ENCODE results near the gene KCP.
"Not testable (repeated sequence)": the region's sequence is repeated elsewhere in the genome, so short reads cannot be mapped to it uniquely, and the experiment has no call there.

KCP gene

DNA sequence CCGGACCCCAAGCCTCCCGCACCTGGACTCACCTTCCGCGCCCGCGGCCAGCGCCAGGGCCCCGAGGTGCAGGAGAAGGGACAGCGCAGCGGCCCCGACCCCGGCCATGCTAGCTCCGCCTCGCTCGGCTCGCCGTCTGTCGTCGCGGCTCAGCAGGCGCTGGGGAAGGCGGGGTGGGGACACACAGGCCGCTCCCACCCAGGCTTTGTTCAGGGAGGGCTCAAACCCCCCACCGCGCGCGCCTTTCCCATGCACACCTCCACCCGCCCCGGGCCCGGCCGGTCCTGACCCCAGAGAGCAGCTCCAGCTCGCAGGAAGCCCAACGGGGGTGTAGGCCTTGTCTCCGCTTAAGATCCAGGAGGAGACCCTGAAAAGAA lies at the start of gene KCP:
KCP (minus strand) TSS at position 141 of the 377 bp plus-strand sequence; CDS start at position 108, 33 bp downstream.
- no peak for TF ChIP-seq POLR2A (IDR thresholded peaks at IDR 0.05; ENCODE audit: low read depth, low read length)
- DNase-seq (ENCODE audit: insufficient read length, low spot score), result no peak
- no peak for FAIRE-seq

DNA sequence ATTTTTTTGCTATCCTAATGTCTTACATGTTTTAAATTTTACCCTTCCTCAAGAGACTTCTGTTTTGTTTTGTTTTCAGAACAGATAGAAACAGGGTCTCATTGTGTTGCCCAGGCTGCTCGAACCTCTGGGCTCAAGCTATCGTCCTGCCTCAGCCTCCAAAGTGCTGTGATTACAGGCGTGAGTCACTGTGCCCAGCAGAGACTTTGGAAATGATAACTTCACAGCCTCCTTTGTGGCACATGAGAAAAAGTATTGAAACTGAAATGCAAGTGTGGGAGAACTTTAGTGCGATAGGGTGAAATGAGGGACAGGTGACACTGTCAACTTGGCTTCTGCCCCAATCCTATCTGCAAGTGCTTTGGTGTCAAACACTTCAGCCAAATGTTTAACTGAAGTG lies 48.8 kb upstream of the KCP start:
- TF ChIP-seq POLR2A (IDR thresholded peaks at IDR 0.05; ENCODE audit: low read depth, low read length), result no peak
- FAIRE-seq, result no peak
- DNase-seq (ENCODE audit: insufficient read length, low spot score), result no peak

DNA sequence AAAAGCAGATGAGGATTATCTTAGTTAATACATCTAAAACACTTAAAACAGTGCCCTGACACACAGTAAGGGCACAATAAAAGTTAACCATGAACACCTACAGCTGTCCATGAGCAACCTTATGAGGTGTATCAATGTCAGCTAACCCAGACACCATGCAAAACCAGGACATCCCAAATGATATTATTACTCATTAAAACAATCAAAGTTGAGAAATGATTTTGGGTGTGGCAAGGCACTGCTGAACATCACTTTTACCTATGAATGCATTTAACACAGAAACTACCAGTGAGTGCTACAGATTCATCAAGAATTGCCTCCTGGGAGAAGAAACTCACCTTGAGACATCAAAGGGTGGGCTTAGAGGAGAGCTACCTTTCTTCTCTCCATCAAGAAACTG lies 45.5 kb upstream of the KCP start:
- DNase-seq (ENCODE audit: insufficient read length, low spot score) (no peak), FAIRE-seq (no peak)
- TF ChIP-seq POLR2A (IDR thresholded peaks at IDR 0.05; ENCODE audit: low read depth, low read length), result no peak

DNA sequence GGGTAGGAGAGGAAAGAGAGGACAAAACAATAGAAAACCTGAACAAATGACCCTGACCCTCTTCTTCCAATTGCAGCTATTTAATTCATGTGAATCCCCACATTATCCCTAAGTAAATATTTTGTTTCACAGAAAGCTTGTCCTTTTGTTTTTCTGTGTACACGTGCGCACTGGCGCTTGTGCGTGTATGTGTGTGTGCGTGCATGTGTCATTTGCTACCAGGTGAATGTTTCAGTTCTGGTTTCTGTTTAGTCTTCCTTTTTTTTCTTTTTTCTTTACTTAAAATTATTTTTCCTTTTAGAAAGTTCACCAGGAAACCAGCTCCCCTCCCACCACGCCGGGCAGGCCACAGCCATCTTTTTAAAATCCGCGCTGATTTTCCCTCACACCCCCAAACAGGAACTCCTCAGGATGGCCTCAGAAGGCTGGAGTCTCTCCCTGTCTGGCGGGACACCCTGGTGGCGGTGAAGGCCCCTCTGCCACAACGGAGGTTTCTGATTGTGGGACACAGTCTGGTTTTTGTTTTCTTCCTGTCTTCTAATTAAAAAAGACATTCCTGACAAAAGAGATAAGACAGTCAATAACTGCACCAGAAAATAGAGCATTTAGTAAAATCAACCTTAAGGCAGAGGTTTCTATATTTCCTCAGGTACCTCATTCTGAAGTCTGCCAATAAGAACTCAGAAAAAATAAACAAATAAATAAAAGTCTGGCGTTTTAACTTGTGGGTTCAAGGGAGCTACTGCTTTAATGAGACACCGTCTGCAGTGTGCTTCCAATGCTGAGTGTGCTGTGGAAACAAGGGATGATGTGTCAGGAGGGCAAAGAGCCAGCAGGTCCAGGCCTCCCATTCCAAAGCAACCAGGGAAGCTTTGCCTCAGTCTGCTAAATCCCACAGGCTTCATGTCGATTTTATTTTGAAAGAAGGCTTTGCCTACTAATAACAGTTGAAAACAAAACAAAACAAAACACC lies 44.6 kb upstream of the KCP start:
- FAIRE-seq (no peak), DNase-seq (ENCODE audit: insufficient read length, low spot score) (no peak)
- no peak for TF ChIP-seq POLR2A (IDR thresholded peaks at IDR 0.05; ENCODE audit: low read depth, low read length)

DNA sequence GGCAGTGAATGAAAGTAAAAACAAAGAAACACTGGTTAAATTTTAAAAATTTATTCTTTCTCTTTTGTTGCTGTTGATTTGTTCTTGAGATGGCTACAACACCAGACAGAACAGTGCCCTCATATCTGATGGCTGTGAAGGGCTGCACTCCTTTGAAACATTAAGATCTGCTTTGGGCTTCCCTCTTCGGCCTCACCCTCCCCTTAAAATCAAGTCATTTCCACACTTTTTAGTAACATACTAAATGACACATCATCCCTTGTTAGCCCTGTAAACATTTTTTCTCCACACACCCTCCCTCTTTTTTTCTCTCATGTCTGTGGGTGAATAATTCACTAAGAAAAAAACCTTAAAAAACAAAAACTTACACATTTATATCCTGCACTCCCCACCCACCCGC lies 43.6 kb upstream of the KCP start:
- FAIRE-seq, result no peak
- no peak for TF ChIP-seq POLR2A (IDR thresholded peaks at IDR 0.05; ENCODE audit: low read depth, low read length)
- DNase-seq (ENCODE audit: insufficient read length, low spot score), result no peak

DNA sequence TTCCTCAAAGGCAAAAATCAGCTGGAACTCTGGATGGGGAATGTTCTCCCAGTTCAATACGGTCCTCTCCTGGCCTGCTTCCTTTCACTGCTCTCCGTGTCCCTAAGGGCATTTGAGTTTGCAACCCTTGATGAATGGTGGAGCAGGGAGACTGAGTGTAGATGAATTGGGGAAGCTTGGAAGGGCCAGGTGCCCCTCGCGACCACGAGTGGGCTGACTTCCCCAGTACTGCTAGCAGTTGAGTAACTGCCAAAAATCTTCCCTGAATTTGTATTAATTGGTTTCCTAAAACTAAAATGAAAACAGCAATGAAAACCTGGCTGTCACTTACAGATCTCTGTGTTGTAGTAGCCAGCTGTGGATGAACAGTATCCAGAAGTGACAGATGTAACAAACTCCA lies 40.8 kb upstream of the KCP start:
- DNase-seq (ENCODE audit: insufficient read length, low spot score) (no peak), FAIRE-seq (no peak)
- no peak for TF ChIP-seq POLR2A (IDR thresholded peaks at IDR 0.05; ENCODE audit: low read depth, low read length)

DNA sequence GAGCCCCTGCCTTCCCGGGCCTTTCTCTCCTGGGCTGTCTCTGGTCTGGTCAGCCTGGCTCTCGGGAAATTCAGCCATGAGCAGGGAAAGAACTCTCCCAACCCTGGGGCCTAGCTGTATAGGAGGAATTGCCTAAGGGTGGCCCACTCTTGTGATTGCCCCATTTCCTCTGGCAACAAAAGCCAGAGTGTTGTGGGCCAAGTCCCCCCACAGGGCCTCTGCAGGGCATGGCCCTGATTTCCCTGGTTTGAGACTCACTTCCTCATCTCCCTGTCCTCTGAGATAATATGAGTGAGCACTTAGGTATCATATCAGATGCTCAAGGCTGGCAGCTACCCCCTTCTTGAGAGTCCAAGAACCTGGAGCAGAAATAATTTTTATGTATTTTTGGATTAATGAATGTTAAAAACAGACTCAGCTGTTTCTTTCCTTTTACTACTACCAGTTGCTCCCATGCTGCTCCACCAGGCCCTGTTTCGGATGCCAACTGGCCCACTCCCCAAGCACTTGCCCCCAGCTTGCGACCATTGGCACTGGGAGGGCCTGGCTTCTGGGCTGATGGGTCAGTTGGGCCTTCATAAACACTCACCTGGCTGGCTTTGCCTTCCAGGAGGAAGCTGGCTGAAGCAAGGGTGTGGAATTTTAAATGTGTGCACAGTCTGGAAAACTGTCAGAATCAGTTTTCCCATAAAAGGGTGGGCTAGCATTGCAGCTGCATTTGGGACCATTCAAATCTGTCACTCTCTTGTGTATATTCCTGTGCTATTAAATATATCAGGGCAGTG lies 38.7 kb upstream of the KCP start:
- FAIRE-seq (no peak), DNase-seq (ENCODE audit: insufficient read length, low spot score) (no peak)
- TF ChIP-seq POLR2A (IDR thresholded peaks at IDR 0.05; ENCODE audit: low read depth, low read length), result no peak

DNA sequence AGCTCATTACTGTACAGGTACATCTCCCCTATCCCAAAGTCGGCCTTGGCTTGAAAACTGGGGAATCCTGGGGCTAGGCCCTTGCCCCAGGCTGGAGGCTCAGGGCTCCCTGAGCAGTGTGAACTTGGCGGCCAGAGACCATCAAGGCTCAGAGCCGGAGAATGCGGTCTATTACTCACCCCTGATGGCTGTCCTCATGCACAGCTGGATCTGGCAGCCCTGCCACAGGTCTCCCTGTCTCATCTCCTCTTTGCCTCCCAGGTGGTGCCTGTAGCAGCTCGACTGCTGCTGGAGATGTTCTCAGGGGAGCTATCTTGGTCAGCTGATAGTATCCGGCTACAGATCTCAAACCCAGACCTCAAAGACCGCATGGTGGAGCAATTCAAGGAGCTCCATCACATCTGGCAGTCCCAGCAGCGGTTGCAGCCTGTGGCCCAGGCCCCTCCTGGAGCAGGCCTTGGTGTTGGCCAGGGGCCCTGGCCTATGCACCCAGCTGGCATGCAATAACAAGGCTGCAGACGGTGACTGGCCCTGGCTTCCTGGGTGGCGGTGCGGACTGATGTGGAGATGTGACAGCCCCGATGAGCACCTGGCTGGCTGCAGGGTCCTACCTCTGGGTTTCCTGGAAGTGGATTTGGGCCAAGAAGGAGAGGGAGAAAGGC lies 37.9 kb upstream of the KCP start:
- no peak for FAIRE-seq
- TF ChIP-seq POLR2A (IDR thresholded peaks at IDR 0.05; ENCODE audit: low read depth, low read length), result no peak
- no peak for DNase-seq (ENCODE audit: insufficient read length, low spot score)

DNA sequence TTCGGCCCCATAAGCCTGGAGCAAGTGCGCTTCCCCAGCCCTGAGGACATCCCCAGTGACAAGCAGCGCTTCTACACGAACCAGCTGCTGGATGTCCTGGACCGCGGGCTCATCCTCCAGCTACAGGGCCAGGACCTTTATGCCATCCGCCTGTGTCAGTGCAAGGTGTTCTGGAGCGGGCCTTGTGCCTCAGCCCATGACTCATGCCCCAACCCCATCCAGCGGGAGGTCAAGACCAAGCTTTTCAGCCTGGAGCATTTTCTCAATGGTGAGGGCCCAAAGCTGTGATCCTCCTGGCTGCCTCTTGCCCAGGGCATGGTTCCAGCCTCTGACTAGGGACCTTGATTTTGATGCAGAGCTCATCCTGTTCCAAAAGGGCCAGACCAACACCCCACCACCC lies 37.3 kb upstream of the KCP start:
- TF ChIP-seq POLR2A (IDR thresholded peaks at IDR 0.05; ENCODE audit: low read depth, low read length), result no peak
- DNase-seq (ENCODE audit: insufficient read length, low spot score), result peak; percentile 49
- no peak for FAIRE-seq

DNA sequence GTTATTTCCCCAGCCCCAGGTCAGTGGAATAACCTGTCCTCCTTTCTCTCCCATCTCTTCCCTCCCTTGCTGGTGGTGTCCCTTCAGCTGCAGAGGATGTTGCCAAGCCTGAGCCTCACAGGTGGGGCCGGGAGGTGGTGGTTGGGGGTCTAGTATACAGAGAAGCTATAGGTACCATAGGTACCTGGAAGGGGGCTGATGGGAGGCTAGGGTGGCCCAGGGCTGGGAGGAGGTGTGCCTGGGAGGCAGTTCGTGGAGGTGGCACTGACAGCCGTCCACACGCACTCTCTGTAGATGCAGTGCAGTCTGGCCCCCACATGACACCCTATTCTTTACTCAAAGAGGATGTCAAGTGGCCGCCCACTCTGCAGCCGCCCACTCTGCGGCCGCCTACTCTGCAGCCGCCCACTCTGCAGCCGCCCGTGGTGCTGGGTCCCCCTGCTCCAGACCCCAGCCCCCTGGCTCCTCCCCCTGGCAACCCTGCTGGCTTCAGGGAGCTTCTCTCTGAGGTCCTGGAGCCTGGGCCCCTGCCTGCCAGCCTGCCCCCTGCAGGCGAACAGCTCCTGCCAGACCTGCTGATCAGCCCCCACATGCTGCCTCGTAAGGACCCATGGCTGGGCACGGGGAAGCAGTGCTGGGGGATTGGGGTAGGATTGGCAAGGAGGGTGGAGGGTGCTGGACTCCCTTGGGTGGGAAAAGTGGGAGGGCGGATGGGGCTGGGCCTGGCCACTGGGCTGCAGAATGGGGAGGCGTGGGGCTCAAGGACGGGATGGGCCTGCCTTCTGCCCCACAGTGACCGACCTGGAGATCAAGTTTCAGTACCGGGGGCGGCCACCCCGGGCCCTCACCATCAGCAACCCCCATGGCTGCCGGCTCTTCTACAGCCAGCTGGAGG lies 36.7 kb upstream of the KCP start:
- FAIRE-seq, result no peak
- DNase-seq (ENCODE audit: insufficient read length, low spot score), result no peak
- TF ChIP-seq POLR2A (IDR thresholded peaks at IDR 0.05; ENCODE audit: low read depth, low read length), result no peak

DNA sequence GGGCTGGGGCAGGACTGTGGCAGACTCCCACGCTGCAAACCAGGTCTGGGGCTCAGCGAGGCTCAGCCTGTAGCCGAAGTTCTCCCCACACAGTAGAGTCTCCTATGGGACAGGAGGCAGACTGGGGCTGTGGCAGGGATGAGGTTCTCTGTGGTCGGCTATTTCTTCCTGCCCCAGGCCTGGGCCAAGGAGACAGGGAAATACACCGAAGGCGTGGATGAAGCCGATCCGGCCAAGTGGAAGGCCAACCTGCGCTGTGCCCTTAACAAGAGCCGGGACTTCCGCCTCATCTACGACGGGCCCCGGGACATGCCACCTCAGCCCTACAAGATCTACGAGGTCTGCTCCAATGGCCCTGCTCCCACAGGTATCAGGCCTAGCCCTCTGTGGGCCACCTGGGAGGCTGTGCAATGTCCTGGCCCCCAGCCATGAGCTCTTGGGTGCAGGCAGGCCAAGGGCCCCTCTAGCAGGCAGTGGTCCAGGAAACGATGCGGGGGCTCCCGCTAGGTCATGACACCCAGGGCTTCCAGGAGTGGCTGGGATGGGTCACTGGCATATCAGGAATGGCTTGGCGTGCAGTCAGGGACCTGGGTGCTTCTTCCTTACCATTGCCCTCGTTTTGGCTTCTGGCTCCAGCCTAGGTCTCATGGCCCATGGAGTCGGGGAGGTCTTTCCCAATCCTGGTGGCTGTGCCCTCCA lies 35.3 kb upstream of the KCP start:
- no peak for DNase-seq (ENCODE audit: insufficient read length, low spot score)
- no peak for FAIRE-seq

DNA sequence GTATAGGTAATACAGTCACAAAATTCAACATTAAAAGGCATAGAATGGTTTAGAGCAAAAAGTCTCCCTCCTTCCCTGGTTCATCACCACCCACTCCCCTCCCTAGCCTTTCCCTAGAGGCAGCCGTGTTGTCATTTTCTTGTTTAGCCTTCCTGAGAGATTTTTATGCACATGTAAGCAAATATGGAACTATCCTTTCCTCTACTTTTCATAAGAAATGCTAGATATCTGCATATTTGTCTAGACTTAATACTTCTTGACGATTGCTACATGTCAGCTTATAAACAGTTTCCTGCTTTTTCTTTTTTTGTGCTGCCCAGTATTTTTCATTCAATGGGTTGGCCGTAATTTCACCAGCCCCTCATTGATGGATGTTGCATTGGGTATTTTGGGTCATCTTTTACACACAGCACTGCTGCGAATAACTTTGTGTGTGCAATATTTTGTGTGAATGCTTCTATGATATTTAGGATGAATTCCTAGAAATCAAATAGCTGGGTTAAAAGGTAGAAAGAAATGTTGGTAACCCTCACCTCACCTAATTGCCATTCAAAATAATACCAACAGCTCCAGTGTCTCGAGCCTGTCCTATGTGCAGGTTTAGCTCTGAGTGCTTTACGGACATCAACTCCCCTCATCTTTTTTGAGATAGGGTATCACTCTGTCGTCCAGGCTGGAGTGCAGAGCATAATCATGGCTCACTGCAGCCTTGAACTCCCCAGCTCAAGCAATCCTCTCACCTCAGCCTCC lies 34.2 kb upstream of the KCP start:
- DNase-seq (ENCODE audit: insufficient read length, low spot score) (no peak), FAIRE-seq (no peak)
- no peak for TF ChIP-seq POLR2A (IDR thresholded peaks at IDR 0.05; ENCODE audit: low read depth, low read length)

More for the DNA sequence above, 35.3 kb upstream of the KCP start:
- no peak for TF ChIP-seq POLR2A (IDR thresholded peaks at IDR 0.05; ENCODE audit: low read depth, low read length)

DNA sequence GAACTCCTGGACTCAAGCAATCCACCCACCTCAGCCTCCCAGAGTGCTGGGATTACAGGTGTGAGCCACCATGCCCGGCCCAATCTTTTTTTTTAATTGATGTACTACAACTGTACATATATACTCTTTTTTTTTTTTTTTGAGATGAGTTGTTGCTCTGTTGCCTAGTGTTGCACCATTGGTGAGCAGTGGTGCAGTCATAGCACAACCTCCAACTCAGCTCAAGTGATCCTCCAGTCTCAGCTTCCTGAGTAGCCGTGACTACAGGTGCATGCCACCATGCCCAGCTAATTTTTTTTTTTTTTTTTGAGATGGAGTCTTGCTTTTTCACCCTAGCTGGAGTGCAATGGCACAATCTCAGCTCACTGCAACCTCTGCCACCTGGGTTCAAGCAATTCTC lies 32.7 kb upstream of the KCP start:
- not testable (repeated sequence) for FAIRE-seq; DNase-seq (ENCODE audit: insufficient read length, low spot score)

Measured in H54 (cell line).